MM.1S (cell line): ENCODE data around the gene PELO.

Source experiments
- CTCF ChIP-seq: fragments of 300-600 bp; sonication (generic); IDR thresholded peaks from 2 replicates; pipeline ENCODE4 v1.5.1; 2016; ENCODE audit warnings: antibody characterized with exemption, low read length, mixed read lengths
- EZH2phosphoT487 ChIP-seq: fragments of 300-600 bp; sonication (generic); IDR thresholded peaks from 2 replicates; pipeline ENCODE4 v1.6.1; 2018; ENCODE audit warnings: antibody characterized with exemption, low read length

- TF ChIP-seq CTCF (no peak), EZH2phosphoT487 (no peak)
These were observed 33.7 kb upstream of the PELO start for GRCh38 chr5:52754051-52754450.
